Smooth muscle cell (in vitro differentiated cells): Measurements from ENCODE around the gene PPP2R2C. TPM values are rescaled to one million over a fixed set of nuclear protein-coding genes. Genes with fewer than 3 reads are reported as not detected.

Experiments used
- DNase-seq: peaks from one replicate; lab custom pipeline; 2025; ENCODE audit not compliant: unreplicated experiment; lab: John Stamatoyannopoulos, UW
- H2AFZ ChIP-seq: fragments of 200-600 bp; sonication (generic); 2 replicates; pipeline ENCODE4 v1.6.0; 2016; ENCODE audit warnings: antibody characterized with exemption, low read depth, mild to moderate bottlenecking
- H3F3A ChIP-seq: fragments of 200-600 bp; sonication (generic); 2 replicates; pipeline ENCODE4 v1.6.0; 2017; ENCODE audit warnings: antibody characterized with exemption, low read depth
- H3K27ac ChIP-seq: fragments of 200-600 bp; sonication (generic); 2 replicates; pipeline ENCODE4 v1.5.1; 2016; ENCODE audit warnings: low read depth, mild to moderate bottlenecking
- H3K27me3 ChIP-seq: fragments of 200-600 bp; sonication (generic); 2 replicates; pipeline ENCODE4 v1.6.1; 2016; ENCODE audit warnings: low read depth, mild to moderate bottlenecking
- H3K36me3 ChIP-seq: fragments of 200-600 bp; sonication (generic); 2 replicates; pipeline ENCODE4 v1.5.1; 2016; ENCODE audit warnings: low read depth
- H3K4me1 ChIP-seq: fragments of 200-600 bp; sonication (generic); 2 replicates; pipeline ENCODE4 v1.5.1; 2016; ENCODE audit warnings: low read depth
- H3K4me2 ChIP-seq: fragments of 200-600 bp; sonication (generic); 2 replicates; pipeline ENCODE4 v1.6.0; 2016; ENCODE audit warnings: mild to moderate bottlenecking
- H3K4me3 ChIP-seq: fragments of 200-600 bp; sonication (generic); 2 replicates; pipeline ENCODE4 v1.5.1; 2016; ENCODE audit warnings: mild to moderate bottlenecking
- H3K79me2 ChIP-seq: fragments of 200-600 bp; sonication (generic); 2 replicates; pipeline ENCODE4 v1.6.0; 2016; ENCODE audit warnings: low read depth, mild to moderate bottlenecking
- H3K9ac ChIP-seq: fragments of 200-600 bp; sonication (generic); 2 replicates; pipeline ENCODE4 v1.6.0; 2016; ENCODE audit warnings: low read depth
- H3K9me3 ChIP-seq: fragments of 200-600 bp; sonication (generic); replicated peaks from 2 replicates; pipeline ENCODE4 v1.5.1; 2016; ENCODE audit warnings: low read depth
- H4K20me1 ChIP-seq: fragments of 200-600 bp; sonication (generic); 2 replicates; pipeline ENCODE4 v1.6.0; 2016; ENCODE audit warnings: low read depth
- WGBS: methylation state at CpG from one replicate; pipeline ENCODE4 v1.1.7; 2016; ENCODE audit warnings: low lambda C conversion rate; 5-methylcytosine and 5-hydroxymethylcytosine counted together
- polyA plus RNA-seq: library from polyadenylated mRNA; unstranded; fragments of >200 nt; fragmentation: Nextera tagmentation; extraction: Ambion mirVana; gene quantifications from 2 replicates; pipeline ENCODE4 v1.2.1, GENCODE V29; 2016
- total RNA-seq: library from RNA; depleted of rRNA; stranded (reverse); fragments of >200 nt; gene quantifications from 2 replicates; pipeline ENCODE4 v1.2.3, GENCODE V29; 2014
- TF ChIP-seq, protein P1 (sequence below): fragments of 200-600 bp; sonication (generic); IDR thresholded peaks from 2 replicates; pipeline ENCODE4 v1.5.1; 2017; ENCODE audit warnings: borderline replicate concordance, mild to moderate bottlenecking, antibody characterized with exemption; ENCODE audit not compliant: insufficient read depth, poor library complexity, severe bottlenecking

PPP2R2C gene
- total and polyA plus RNA-seq, 2 experiments from 2014 or later = 0.54 to 1.8 TPM

DNA sequence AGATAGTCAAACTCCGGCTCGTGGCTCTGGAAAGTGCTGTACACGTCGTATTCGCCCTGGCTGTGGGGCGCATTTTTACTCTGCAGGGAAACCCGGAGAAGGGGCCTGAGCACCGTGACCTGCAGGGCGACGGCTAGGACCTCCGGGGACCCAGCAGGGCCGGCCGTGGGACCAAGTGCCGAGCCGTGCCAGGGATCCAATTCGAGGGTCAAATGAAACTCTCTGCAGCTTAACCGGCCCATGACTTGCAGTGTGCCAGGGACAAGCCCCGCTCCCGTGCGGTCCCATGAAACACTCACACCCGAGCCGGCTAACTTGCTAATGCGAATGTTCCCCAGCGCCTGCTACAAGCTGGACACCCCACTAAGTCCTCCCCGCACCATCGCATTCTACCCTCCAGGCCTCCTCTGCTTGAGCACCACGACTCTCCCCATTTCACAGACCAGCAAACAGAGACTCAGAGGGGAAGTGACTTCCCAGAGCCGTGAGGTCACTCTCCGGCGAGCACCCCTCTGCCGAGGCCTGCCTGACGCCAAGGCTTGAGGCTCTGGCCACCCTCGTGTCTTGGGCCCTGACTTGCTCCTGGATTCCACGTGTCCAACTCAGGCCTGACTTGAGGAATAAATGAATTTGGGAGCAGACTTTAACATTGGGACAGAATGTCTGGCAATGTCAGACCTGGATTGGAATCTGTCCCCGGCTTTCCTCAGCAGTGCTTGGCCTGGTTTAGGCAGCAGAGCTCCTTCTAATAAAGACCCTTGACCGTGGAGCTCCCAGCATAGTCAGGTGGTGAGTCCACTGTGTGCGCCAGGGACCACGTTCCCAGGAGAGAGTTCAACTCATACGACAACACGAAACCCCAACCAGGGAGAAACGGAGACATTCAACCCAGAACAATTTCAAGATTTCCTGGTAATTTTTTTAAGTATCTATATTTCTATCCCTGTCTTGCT, 93.6 kb downstream of the PPP2R2C start:
- H3K9me3 ChIP-seq = no peaks in the 10 kb centered on the region
- no peaks in the 10 kb centered on the region for H3K27me3 ChIP-seq
- no peak overlapping the region for H3K4me2 ChIP-seq
- TF ChIP-seq, protein P1, sequence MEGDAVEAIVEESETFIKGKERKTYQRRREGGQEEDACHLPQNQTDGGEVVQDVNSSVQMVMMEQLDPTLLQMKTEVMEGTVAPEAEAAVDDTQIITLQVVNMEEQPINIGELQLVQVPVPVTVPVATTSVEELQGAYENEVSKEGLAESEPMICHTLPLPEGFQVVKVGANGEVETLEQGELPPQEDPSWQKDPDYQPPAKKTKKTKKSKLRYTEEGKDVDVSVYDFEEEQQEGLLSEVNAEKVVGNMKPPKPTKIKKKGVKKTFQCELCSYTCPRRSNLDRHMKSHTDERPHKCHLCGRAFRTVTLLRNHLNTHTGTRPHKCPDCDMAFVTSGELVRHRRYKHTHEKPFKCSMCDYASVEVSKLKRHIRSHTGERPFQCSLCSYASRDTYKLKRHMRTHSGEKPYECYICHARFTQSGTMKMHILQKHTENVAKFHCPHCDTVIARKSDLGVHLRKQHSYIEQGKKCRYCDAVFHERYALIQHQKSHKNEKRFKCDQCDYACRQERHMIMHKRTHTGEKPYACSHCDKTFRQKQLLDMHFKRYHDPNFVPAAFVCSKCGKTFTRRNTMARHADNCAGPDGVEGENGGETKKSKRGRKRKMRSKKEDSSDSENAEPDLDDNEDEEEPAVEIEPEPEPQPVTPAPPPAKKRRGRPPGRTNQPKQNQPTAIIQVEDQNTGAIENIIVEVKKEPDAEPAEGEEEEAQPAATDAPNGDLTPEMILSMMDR = no peak
- DNase-seq = no peak
- H3K4me3 ChIP-seq = no peak overlapping the region
- 89% methylated on average over 38 of the region's 41 CpGs for WGBS
- no peaks in the 10 kb centered on the region for H3K79me2 ChIP-seq
- H3F3A ChIP-seq = no peaks in the 10 kb centered on the region
- peaks cover 6% of the 10 kb centered on the region for H3K4me1 ChIP-seq
- H3K27ac ChIP-seq = no peak overlapping the region
- H2AFZ ChIP-seq = no peak overlapping the region
- H3K36me3 ChIP-seq = no peaks in the 10 kb centered on the region
- no peaks in the 10 kb centered on the region for H4K20me1 ChIP-seq
- H3K9ac ChIP-seq = no peak overlapping the region

DNA sequence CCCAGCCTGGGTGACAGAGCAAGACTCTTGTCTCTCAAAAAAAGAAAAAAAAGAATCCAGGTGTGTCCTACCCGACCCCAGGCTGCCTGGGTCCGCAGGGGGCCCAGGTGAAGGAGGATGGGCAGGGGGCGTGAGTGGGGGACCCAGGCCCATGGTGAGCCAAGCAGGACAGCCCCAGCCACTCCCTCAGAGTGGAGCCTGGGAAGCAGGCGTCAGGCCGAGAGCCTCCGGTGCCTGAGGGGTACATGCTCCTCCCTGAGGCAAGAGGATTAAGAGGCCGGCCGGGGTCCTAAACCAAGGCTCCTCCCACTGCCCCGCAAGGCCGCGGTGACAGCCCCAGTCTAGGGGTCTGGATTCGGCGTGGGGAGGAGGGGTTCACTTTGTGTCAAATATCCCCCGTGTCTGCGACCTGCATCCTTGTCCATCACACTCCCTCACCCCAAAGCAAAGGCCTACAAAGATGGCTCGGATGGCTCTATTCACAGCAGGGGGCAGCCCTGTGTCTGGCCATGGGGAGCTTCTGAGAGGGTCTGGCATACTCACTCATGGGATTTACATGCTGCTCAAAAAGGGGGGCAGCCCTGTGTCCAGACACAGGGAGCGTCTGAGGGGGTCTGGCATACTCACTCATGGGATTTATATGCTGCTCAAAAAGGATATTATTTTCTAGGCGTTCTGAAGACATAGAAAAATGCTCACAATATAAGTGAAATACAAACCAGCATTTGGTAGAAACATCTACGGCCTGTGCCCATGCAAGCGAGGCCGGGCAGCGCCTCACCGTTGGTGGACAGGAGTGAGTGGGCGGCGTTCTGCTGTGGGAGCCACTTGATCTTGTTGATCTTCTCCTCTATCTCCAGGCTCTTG, 94.6 kb downstream of the PPP2R2C start:
- TF ChIP-seq, protein P1 = no peak
- Histone ChIP-seq H2AFZ (no peak overlapping the region), H3K27me3 (no peaks in the 10 kb centered on the region), H3K27ac (no peak overlapping the region), H4K20me1 (no peaks in the 10 kb centered on the region), H3K9ac (no peak overlapping the region), H3K4me2 (no peak overlapping the region), H3F3A (no peaks in the 10 kb centered on the region), H3K9me3 (no peaks in the 10 kb centered on the region), H3K36me3 (no peaks in the 10 kb centered on the region), H3K79me2 (no peaks in the 10 kb centered on the region), H3K4me3 (no peak overlapping the region), H3K4me1 (peaks cover 6% of the 10 kb centered on the region)
- DNase-seq = no peak
- 79% methylated on average over 25 of the region's 25 CpGs for WGBS

GRCh38 chr4:6375620-6376295, 96.7 kb downstream of the PPP2R2C start:
- Histone ChIP-seq H3K9me3 (no peaks in the 10 kb centered on the region), H3K4me3 (no peak overlapping the region), H3K27me3 (no peaks in the 10 kb centered on the region), H2AFZ (no peak overlapping the region), H3K27ac (no peak overlapping the region), H3K36me3 (no peaks in the 10 kb centered on the region), H3K4me1 (peaks cover 6% of the 10 kb centered on the region), H3K79me2 (no peaks in the 10 kb centered on the region), H3F3A (no peaks in the 10 kb centered on the region), H4K20me1 (no peaks in the 10 kb centered on the region), H3K9ac (no peak overlapping the region), H3K4me2 (no peak overlapping the region)
- TF ChIP-seq, protein P1 = no peak
- WGBS = 88% methylated on average over 19 of the region's 19 CpGs
- DNase-seq = no peak
